GM10248 (cell line): ENCODE data around the gene BRAP.

ENCODE experiments used
- CTCF ChIA-PET: fragments of 300-600 bp; sonication (Branson Sonifier 250); formaldehyde crosslinking; extraction: SDS; loops from one replicate; lab custom pipeline; 2021; ENCODE audit warnings: antibody characterized with exemption; lab: Yijun Ruan, JAX
- POLR2A ChIA-PET: fragments of 350-650 bp; sonication (Branson Sonifier 250); formaldehyde crosslinking; extraction: SDS; loops from one replicate; lab custom pipeline; 2020; ENCODE audit warnings: antibody characterized with exemption; lab: Yijun Ruan, JAX
- DNase-seq: peaks from one replicate; pipeline ENCODE4 v3.0.0; 2012; ENCODE audit errors: extremely low spot score
- CTCF ChIP-seq: IDR thresholded peaks from 2 replicates; pipeline ENCODE4 v1.5.1; 2012; ENCODE audit warnings: mild to moderate bottlenecking, low read depth; ENCODE audit errors: extremely low read depth, missing control alignments, control extremely low read depth

Gene BRAP

GRCh38 chr12:111640506-111640905 lies 45.2 kb downstream of the BRAP start:
- no peak for TF ChIP-seq CTCF
- POLR2A ChIA-PET: no interaction called here
- CTCF ChIA-PET: interaction anchor here (0.9 to 2.2 kb wide), 3 partner anchors 57 to 243 kb away, joined by 3 to 5 read pairs (median 3); no protein-coding TSS in a partner anchor
- DNase-seq: no peak

GRCh38 chr12:111638556-111638955 lies 47.2 kb downstream of the BRAP start:
- TF ChIP-seq CTCF: no peak
- CTCF ChIA-PET: interaction anchor here (2.2 kb wide), 1 partner anchor 8 kb away, joined by 7 read pairs; no protein-coding TSS in a partner anchor
- POLR2A ChIA-PET: no interaction called here
- no peak for DNase-seq

GRCh38 chr12:111636209-111636945 lies 49.4 kb downstream of the BRAP start:
- no peak for DNase-seq
- ChIA-PET POLR2A (no interaction called here), CTCF (interaction anchor here (1.2 kb wide), 1 partner anchor 14 kb away, joined by 4 read pairs; no protein-coding TSS in a partner anchor)
- TF ChIP-seq CTCF: no peak

GRCh38 chr12:111635524-111635923 lies 50.2 kb downstream of the BRAP start:
- no peak for TF ChIP-seq CTCF
- ChIA-PET CTCF (interaction anchor here (1.2 kb wide), 1 partner anchor 14 kb away, joined by 4 read pairs; no protein-coding TSS in a partner anchor), POLR2A (no interaction called here)
- no peak for DNase-seq

- POLR2A ChIA-PET: no interaction called here
Measured at GRCh38 chr12:111628505-111629260, 57.1 kb downstream of the BRAP start.

GRCh38 chr12:111626230-111626629 lies 59.5 kb downstream of the BRAP start:
- POLR2A ChIA-PET: no interaction called here
- DNase-seq: no peak
- TF ChIP-seq CTCF: no peak
- CTCF ChIA-PET: interaction anchor here (1.4 to 1.6 kb wide), 2 partner anchors 14 to 59 kb away, joined by 3 read pairs; partner anchors contain the start of gene BRAP

More at GRCh38 chr12:111628505-111629260, 57.1 kb downstream of the BRAP start:
- CTCF ChIA-PET: no interaction called here
- DNase-seq: no peak
- TF ChIP-seq CTCF: no peak
